ENCODE measurements around the gene PCDHGB4.
"Not testable (repeated sequence)": the region's sequence is repeated elsewhere in the genome, so short reads cannot be mapped to it uniquely, and the experiment has no call there.

PCDHGB4 gene

GRCh38 chr5:141409598-141410306 is 22.3 kb downstream of the PCDHGB4 start:
- DNase-seq: no peak
- Mint-ChIP-seq H3K27ac (no peak overlapping the region), H3K27me3 (ENCODE audit: low read depth, poor library complexity) (peaks cover 23% of the 10 kb centered on the region), H3K36me3 (ENCODE audit: low read depth) (peaks cover 95% of the 10 kb centered on the region), H3K4me1 (peaks cover 23% of the 10 kb centered on the region), H3K9me3 (peaks cover 100% of the 10 kb centered on the region), H3K4me3 (peak overlapping the region; percentile 79)
- no peak for TF ChIP-seq CTCF (IDR thresholded peaks at IDR 0.05)

GRCh38 chr5:141411575-141411974 is 24.1 kb downstream of the PCDHGB4 start:
- peak overlapping the region; percentile 49 for H3K4me3 Mint-ChIP-seq
- no peak for DNase-seq
- H3K9me3 Mint-ChIP-seq: peaks cover 100% of the 10 kb centered on the region
- H3K36me3 Mint-ChIP-seq (ENCODE audit: low read depth): peaks cover 95% of the 10 kb centered on the region
- peaks cover 23% of the 10 kb centered on the region for H3K4me1 Mint-ChIP-seq
- no peak overlapping the region for H3K27ac Mint-ChIP-seq
- TF ChIP-seq CTCF (IDR thresholded peaks at IDR 0.05): no peak
- peaks cover 23% of the 10 kb centered on the region for H3K27me3 Mint-ChIP-seq (ENCODE audit: low read depth, poor library complexity)

GRCh38 chr5:141412854-141413539 is 25.5 kb downstream of the PCDHGB4 start, which contains the start of gene PCDHGA10:
TSS of gene PCDHGA10 (plus strand) at chr5:141412987. CDS start at chr5:141413176, 189 bp downstream.
- peaks cover 99% of the 10 kb centered on the region for H3K9me3 Mint-ChIP-seq
- H3K27ac Mint-ChIP-seq: peak within 1 kb of the TSS; percentile 81
- H3K4me1 Mint-ChIP-seq: peaks cover 26% of the 10 kb centered on the region
- H3K36me3 Mint-ChIP-seq (ENCODE audit: low read depth): peaks cover 97% of the 10 kb centered on the region
- TF ChIP-seq CTCF (IDR thresholded peaks at IDR 0.05): peak; percentile 56
- H3K4me3 Mint-ChIP-seq: peak within 1 kb of the TSS; percentile 88
- peaks cover 26% of the 10 kb centered on the region for H3K27me3 Mint-ChIP-seq (ENCODE audit: low read depth, poor library complexity)
- DNase-seq: peak; percentile 45

- no peak for DNase-seq
- H3K36me3 Mint-ChIP-seq (ENCODE audit: low read depth): peaks cover 97% of the 10 kb centered on the region
These were observed 26.1 kb downstream of the PCDHGB4 start for GRCh38 chr5:141413540-141414069.

GRCh38 chr5:141414548-141415274 is 27.2 kb downstream of the PCDHGB4 start:
- Mint-ChIP-seq H3K36me3 (ENCODE audit: low read depth) (peaks cover 97% of the 10 kb centered on the region), H3K9me3 (peaks cover 99% of the 10 kb centered on the region), H3K27me3 (ENCODE audit: low read depth, poor library complexity) (peaks cover 25% of the 10 kb centered on the region), H3K4me1 (peaks cover 17% of the 10 kb centered on the region), H3K4me3 (peak overlapping the region; percentile 39)
- DNase-seq, H3K27ac Mint-ChIP-seq: not testable (repeated sequence)

More at GRCh38 chr5:141413540-141414069, 26.1 kb downstream of the PCDHGB4 start:
- Mint-ChIP-seq H3K27ac (peak overlapping the region; percentile 81), H3K27me3 (ENCODE audit: low read depth, poor library complexity) (peaks cover 30% of the 10 kb centered on the region), H3K9me3 (peaks cover 99% of the 10 kb centered on the region), H3K4me3 (peak overlapping the region; percentile 88), H3K4me1 (peaks cover 23% of the 10 kb centered on the region)
- no peak for TF ChIP-seq CTCF (IDR thresholded peaks at IDR 0.05)

- peaks cover 25% of the 10 kb centered on the region for H3K27me3 Mint-ChIP-seq (ENCODE audit: low read depth, poor library complexity)
- H3K4me3 Mint-ChIP-seq: peak overlapping the region; percentile 25
- DNase-seq, H3K27ac Mint-ChIP-seq: not testable (repeated sequence)
- H3K9me3 Mint-ChIP-seq: peaks cover 99% of the 10 kb centered on the region
- peaks cover 16% of the 10 kb centered on the region for H3K4me1 Mint-ChIP-seq
- H3K36me3 Mint-ChIP-seq (ENCODE audit: low read depth): peaks cover 97% of the 10 kb centered on the region
These were observed 27.7 kb downstream of the PCDHGB4 start for GRCh38 chr5:141415275-141415618.
